Measurements from ENCODE around the gene KIF26B. TPM values are rescaled to one million over a fixed set of nuclear protein-coding genes. Genes with fewer than 3 reads are reported as not detected.

The KIF26B gene
- total RNA-seq, 1 experiment from 2014 or later: 1.2 TPM

DNA sequence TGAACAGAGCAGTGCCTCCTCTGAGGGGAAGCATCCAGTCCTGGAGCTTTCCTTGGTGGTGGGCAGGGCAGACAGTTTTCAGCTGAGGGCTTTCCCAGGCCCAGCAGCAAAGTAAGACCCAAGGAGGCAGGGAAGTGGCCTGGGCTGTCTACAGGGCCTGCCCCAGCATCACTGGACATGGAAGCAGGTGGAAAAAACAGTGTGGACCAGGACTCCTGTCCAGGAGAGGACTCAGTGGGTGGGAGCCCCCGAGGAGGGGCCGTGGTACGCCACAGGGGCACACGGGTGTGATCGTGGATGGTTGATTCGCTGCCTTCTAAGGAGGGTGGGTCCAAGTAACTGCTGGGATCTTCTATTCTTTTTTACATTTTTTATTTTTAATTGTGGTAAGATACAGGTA, 387.6 kb downstream of the KIF26B start (continued):
- TF ChIP-seq, protein P1, sequence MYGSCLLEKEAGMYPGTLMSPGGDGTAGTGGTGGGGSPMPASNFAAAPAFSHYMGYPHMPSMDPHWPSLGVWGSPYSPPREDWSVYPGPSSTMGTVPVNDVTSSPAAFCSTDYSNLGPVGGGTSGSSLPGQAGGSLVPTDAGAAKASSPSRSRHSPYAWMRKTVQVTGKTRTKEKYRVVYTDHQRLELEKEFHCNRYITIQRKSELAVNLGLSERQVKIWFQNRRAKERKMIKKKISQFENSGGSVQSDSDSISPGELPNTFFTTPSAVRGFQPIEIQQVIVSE (CRISPR knock-in tag; IDR thresholded peaks at IDR 0.05; ENCODE audit: borderline replicate concordance): no peak
- TF ChIP-seq, protein P2, sequence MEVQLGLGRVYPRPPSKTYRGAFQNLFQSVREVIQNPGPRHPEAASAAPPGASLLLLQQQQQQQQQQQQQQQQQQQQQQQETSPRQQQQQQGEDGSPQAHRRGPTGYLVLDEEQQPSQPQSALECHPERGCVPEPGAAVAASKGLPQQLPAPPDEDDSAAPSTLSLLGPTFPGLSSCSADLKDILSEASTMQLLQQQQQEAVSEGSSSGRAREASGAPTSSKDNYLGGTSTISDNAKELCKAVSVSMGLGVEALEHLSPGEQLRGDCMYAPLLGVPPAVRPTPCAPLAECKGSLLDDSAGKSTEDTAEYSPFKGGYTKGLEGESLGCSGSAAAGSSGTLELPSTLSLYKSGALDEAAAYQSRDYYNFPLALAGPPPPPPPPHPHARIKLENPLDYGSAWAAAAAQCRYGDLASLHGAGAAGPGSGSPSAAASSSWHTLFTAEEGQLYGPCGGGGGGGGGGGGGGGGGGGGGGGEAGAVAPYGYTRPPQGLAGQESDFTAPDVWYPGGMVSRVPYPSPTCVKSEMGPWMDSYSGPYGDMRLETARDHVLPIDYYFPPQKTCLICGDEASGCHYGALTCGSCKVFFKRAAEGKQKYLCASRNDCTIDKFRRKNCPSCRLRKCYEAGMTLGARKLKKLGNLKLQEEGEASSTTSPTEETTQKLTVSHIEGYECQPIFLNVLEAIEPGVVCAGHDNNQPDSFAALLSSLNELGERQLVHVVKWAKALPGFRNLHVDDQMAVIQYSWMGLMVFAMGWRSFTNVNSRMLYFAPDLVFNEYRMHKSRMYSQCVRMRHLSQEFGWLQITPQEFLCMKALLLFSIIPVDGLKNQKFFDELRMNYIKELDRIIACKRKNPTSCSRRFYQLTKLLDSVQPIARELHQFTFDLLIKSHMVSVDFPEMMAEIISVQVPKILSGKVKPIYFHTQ (CRISPR knock-in tag; IDR thresholded peaks at IDR 0.05): no peak
- TF ChIP-seq, protein P3, sequence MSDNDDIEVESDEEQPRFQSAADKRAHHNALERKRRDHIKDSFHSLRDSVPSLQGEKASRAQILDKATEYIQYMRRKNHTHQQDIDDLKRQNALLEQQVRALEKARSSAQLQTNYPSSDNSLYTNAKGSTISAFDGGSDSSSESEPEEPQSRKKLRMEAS (CRISPR knock-in tag; IDR thresholded peaks at IDR 0.05): no peak
- TF ChIP-seq CREM (CRISPR knock-in tag; IDR thresholded peaks at IDR 0.05): no peak
- no peak for TF ChIP-seq ZBTB21 (CRISPR knock-in tag; IDR thresholded peaks at IDR 0.05; ENCODE audit: borderline replicate concordance)
- TF ChIP-seq GABPB1 (CRISPR knock-in tag; IDR thresholded peaks at IDR 0.05): no peak
- TF ChIP-seq NFYB (CRISPR knock-in tag; conservative IDR thresholded peaks at IDR 0.05; ENCODE audit: low read depth): no peak
- TF ChIP-seq RELA (CRISPR knock-in tag; IDR thresholded peaks at IDR 0.05; ENCODE audit: borderline replicate concordance): no peak
- TF ChIP-seq FOXP1 (CRISPR knock-in tag; IDR thresholded peaks at IDR 0.05; ENCODE audit: borderline replicate concordance): no peak

GRCh38 chr1:245544236-245544635, 389.5 kb downstream of the KIF26B start:
- ChIA-PET POLR2A (no interaction called here), CTCF (no interaction called here)
- no peaks in the 10 kb centered on the region for H3K36me3 Mint-ChIP-seq
- DNase-seq (ENCODE audit: low spot score) (no peak), ATAC-seq (no peak)
- TF ChIP-seq SMAD4 (CRISPR knock-in tag; IDR thresholded peaks at IDR 0.05) (no peak), CREM (CRISPR knock-in tag; IDR thresholded peaks at IDR 0.05) (no peak), ESRRA (CRISPR knock-in tag; IDR thresholded peaks at IDR 0.05; ENCODE audit: borderline replicate concordance) (no peak), NFATC4 (CRISPR knock-in tag; IDR thresholded peaks at IDR 0.05) (no peak), SMAD3 (CRISPR knock-in tag; IDR thresholded peaks at IDR 0.05; ENCODE audit: borderline replicate concordance) (no peak)
- TF ChIP-seq, protein P4, sequence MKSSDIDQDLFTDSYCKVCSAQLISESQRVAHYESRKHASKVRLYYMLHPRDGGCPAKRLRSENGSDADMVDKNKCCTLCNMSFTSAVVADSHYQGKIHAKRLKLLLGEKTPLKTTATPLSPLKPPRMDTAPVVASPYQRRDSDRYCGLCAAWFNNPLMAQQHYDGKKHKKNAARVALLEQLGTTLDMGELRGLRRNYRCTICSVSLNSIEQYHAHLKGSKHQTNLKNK (CRISPR knock-in tag; IDR thresholded peaks at IDR 0.05): no peak
- TF ChIP-seq, protein P5, sequence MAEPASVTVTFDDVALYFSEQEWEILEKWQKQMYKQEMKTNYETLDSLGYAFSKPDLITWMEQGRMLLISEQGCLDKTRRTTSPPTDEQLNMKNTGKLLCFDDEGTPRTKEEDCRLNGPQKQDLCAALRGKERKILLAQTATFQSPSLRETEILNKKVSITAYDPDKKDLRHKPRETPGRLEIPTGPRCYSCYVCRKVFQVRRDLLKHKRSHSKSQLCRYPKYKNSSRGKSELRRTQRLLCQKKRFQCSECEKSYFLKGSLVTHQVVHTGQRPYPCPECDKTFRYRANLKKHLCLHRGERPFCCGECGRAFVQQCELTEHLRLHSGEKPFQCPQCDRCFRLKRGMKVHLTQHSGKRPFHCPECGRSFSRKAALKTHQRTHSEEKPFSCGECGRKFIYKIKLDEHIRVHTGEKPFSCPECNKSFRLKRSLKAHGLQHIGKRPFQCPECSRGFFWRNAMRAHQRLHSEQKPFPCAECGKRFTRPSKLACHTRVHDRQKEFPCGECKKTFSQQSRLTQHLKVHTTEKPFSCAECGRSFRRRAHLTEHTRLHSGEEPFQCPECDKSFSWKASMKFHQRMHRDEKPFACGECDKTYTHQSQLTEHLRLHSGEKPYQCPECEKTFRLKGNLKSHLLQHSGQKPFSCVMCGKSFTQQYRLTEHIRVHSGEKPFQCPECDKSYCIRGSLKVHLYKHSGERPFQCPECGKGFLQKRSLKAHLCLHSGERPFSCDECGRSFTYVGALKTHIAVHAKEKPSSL (CRISPR knock-in tag; conservative IDR thresholded peaks at IDR 0.05): no peak
- no peak overlapping the region for H3K27ac Mint-ChIP-seq
- H3K27me3 Mint-ChIP-seq (ENCODE audit: low read depth): no peaks in the 10 kb centered on the region
- peaks cover 18% of the 10 kb centered on the region for H3K4me1 Mint-ChIP-seq
- no peak overlapping the region for H3K4me3 Mint-ChIP-seq
- H3K9me3 Mint-ChIP-seq: no peaks in the 10 kb centered on the region

GRCh38 chr1:245546875-245547274, 392.1 kb downstream of the KIF26B start:
- CTCF ChIA-PET: no interaction called here
- TF ChIP-seq ZNF671 (CRISPR knock-in tag; IDR thresholded peaks at IDR 0.05) (no peak), NFE2L1 (CRISPR knock-in tag; IDR thresholded peaks at IDR 0.05) (no peak), SMAD3 (CRISPR knock-in tag; IDR thresholded peaks at IDR 0.05; ENCODE audit: borderline replicate concordance) (no peak), USF1 (CRISPR knock-in tag; IDR thresholded peaks at IDR 0.05) (no peak), FOXJ3 (CRISPR knock-in tag; IDR thresholded peaks at IDR 0.05; ENCODE audit: borderline replicate concordance) (no peak), E2F5 (CRISPR knock-in tag; IDR thresholded peaks at IDR 0.05) (no peak), PRDM15 (CRISPR knock-in tag; IDR thresholded peaks at IDR 0.05) (no peak), MLX (CRISPR knock-in tag; IDR thresholded peaks at IDR 0.05) (no peak)

More at GRCh38 chr1:245546875-245547274, 392.1 kb downstream of the KIF26B start:
- no peak for DNase-seq (ENCODE audit: low spot score)
- Mint-ChIP-seq H3K27me3 (ENCODE audit: low read depth) (no peaks in the 10 kb centered on the region), H3K4me1 (peaks cover 18% of the 10 kb centered on the region), H3K36me3 (no peaks in the 10 kb centered on the region), H3K9me3 (no peaks in the 10 kb centered on the region; the same call in 1 of the 2 replicates), H3K27ac (no peak overlapping the region), H3K4me3 (no peak overlapping the region)
- POLR2A ChIA-PET: no interaction called here
- no peak for ATAC-seq
